Right lobe of liver (tissue), 6 donors: ENCODE data around the gene CACNA1S. TPM values are rescaled to one million over a fixed set of nuclear protein-coding genes. Genes with fewer than 3 reads are reported as not detected.
A peak's percentile ranks its signal among the peaks of the same experiment; 100 is the strongest.

Experiments
- ATAC-seq, 4 donors: fragments of 200-7000 bp; cut with Tn5 transposase; one replicate each; pipeline ENCODE4 v1.9.1; 2020; ENCODE audit warnings: mild to moderate bottlenecking in 4 of 4, moderate library complexity in 4 of 4
- DNase-seq, 3 donors: peaks; one replicate each; pipeline ENCODE4 v3.0.0-alpha.2; 2020
- H3K27ac ChIP-seq, 3 donors: fragments of 200-600 bp; one replicate each; pipeline ENCODE4 v1.8.0; 2022
- H3K27me3 ChIP-seq, 2 donors: fragments of 200-600 bp; one replicate each; pipeline ENCODE4 v1.8.0; 2022
- H3K36me3 ChIP-seq, 4 donors: fragments of 200-600 bp; sonication (generic) in 1 of 4; one replicate each; pipeline versions ENCODE4 v1.5.1 to v1.8.0; 2017 to 2022; ENCODE audit warnings: control low read depth in 1 of 4
- H3K4me1 ChIP-seq, 4 donors: fragments of 200-600 bp; sonication (generic) in 1 of 4; one replicate each; pipeline versions ENCODE4 v1.5.1 to v1.8.0; 2017 to 2022; ENCODE audit warnings: control low read depth in 1 of 4
- H3K4me3 ChIP-seq, 3 donors: fragments of 200-600 bp; one replicate each; pipeline ENCODE4 v1.8.0; 2022
- H3K9me3 ChIP-seq, 4 donors: fragments of 200-600 bp; sonication (generic) in 1 of 4; one replicate each; pipeline versions ENCODE4 v1.5.1 to v1.8.0; 2017 to 2022; ENCODE audit warnings: control low read depth in 1 of 4
- CTCF ChIP-seq, 4 donors: fragments of 200-600 bp in 3 of 4; fragments of 450-650 bp in 1 of 4; IDR thresholded peaks; one replicate each; pipeline versions ENCODE4 v1.5.1 to v1.8.0; 2016 to 2022; ENCODE audit warnings: antibody characterized with exemption in 4 of 4, mild to moderate bottlenecking in 2 of 4
- POLR2A ChIP-seq: fragments of 450-650 bp; IDR thresholded peaks from one replicate; pipeline ENCODE4 v1.6.1; 2017; ENCODE audit warnings: antibody characterized with exemption, mild to moderate bottlenecking
- WGBS: methylation state at CpG from one replicate; pipeline ENCODE4 v1.1.6; 2018; ENCODE audit warnings: low coverage, low lambda C conversion rate; ENCODE audit not compliant: insufficient coverage; ENCODE audit errors: missing lambda C conversion rate; 5-methylcytosine and 5-hydroxymethylcytosine counted together
- intact Hi-C, 2 donors: fragments of 100-400 bp; cut with DNase I; formaldehyde crosslinking; loops; one replicate each; pipeline versions ENCODE4 v1.11.2 to v1.14.1; 2022
- total RNA-seq, 6 experiments: library from RNA; depleted of rRNA in 2 of 6; stranded (reverse); fragments of >200 nt in 2 of 6; fragmentation: NEBNext Ultra II Directional in 3 of 6; extraction: Animal tissue kit (Norgen Biotek cat#: 25700) in 3 of 6; gene quantifications; one replicate each; pipeline versions ENCODE4 v1.1.0 to v1.2.4, GENCODE V29; 2016 to 2023
- donor health status: DM: no; HTN: yes; CAD: no.
- donor health status: DM: no; HTN: no; CAD: no.
- donor health status: DM: no; HTN: no; CAD: no.
- donor health status: DM: no; HTN: yes; CAD: no.
- donor health status: DM: no; HTN: yes; CAD: no.

The CACNA1S gene
- total RNA-seq, 6 experiments from 2014 or later: 0.12 TPM; not detected in 5

GRCh38 chr1:201119206-201120197 lies 7.3 kb upstream of the CACNA1S start:
- Histone ChIP-seq H3K36me3 (no peaks in the 10 kb centered on the region), H3K4me3 (no peak overlapping the region), H3K27me3 (no peaks in the 10 kb centered on the region), H3K4me1 (no peaks in the 10 kb centered on the region), H3K9me3 (no peaks in the 10 kb centered on the region), H3K27ac (no peak overlapping the region)
- no peak for TF ChIP-seq POLR2A
- peak; percentile 28 to 54 (median 40) for TF ChIP-seq CTCF (IDR thresholded peaks at IDR 0.05)
- ATAC-seq (peak in 2 of 4 donors; percentile 32 to 42), DNase-seq (no peak)
- WGBS: 30% methylated on average over 14 of the region's 14 CpGs
- intact Hi-C loops: loop anchor here in 1 of 2 donors (10.0 kb wide), 1 partner anchor 145 kb away; no protein-coding TSS in a partner anchor

- Histone ChIP-seq H3K4me3 (no peak overlapping the region), H3K27ac (no peak overlapping the region), H3K9me3 (no peaks in the 10 kb centered on the region), H3K4me1 (no peaks in the 10 kb centered on the region), H3K27me3 (no peaks in the 10 kb centered on the region), H3K36me3 (no peaks in the 10 kb centered on the region)
- TF ChIP-seq CTCF (IDR thresholded peaks at IDR 0.05): no peak
- WGBS: no CpG with 5 or more reads among the region's 2 CpGs
- ATAC-seq (no peak), DNase-seq (no peak)
- intact Hi-C loops: loop anchor here in 1 of 2 donors (10.0 kb wide), 1 partner anchor 141 kb away; no protein-coding TSS in a partner anchor
Observed at GRCh38 chr1:201116091-201116490, 3.9 kb upstream of the CACNA1S start.

- ATAC-seq (no peak), DNase-seq (no peak)
- Histone ChIP-seq H3K4me1 (no peaks in the 10 kb centered on the region), H3K36me3 (no peaks in the 10 kb centered on the region), H3K27me3 (no peaks in the 10 kb centered on the region), H3K4me3 (no peak overlapping the region), H3K9me3 (no peaks in the 10 kb centered on the region), H3K27ac (no peak overlapping the region)
- whole genome bisulfite sequencing: 100% methylated on average over 3 of the region's 25 CpGs
- intact Hi-C loops: loop anchor here in 1 of 2 donors (10.0 kb wide), 1 partner anchor 141 kb away; no protein-coding TSS in a partner anchor
- TF ChIP-seq POLR2A (no peak), CTCF (IDR thresholded peaks at IDR 0.05) (no peak)
Observed at GRCh38 chr1:201115390-201115937, 3.2 kb upstream of the CACNA1S start.

- peak overlapping the region; percentile 49 to 57 (median 51) for H3K4me3 ChIP-seq
- H3K4me1 ChIP-seq: no peaks in the 10 kb centered on the region
- ATAC-seq (peak; percentile 97 to 99 (median 98)), DNase-seq (peak; percentile 83 to 86 (median 84))
- 1% methylated on average over 14 of the region's 88 CpGs for WGBS
- no peaks in the 10 kb centered on the region for H3K36me3 ChIP-seq
- TF ChIP-seq POLR2A (no peak), CTCF (IDR thresholded peaks at IDR 0.05) (peak; percentile 77 to 83 (median 80))
- no peak overlapping the region for H3K27ac ChIP-seq
- H3K27me3 ChIP-seq: no peaks in the 10 kb centered on the region
- H3K9me3 ChIP-seq: no peaks in the 10 kb centered on the region
- intact Hi-C loops: loop anchor here (5.0 to 10.0 kb wide), 2 partner anchors 140 to 142 kb away; no protein-coding TSS in a partner anchor
Observed at GRCh38 chr1:201114245-201115131, 2.3 kb upstream of the CACNA1S start.
